HG02588 (cell line): ENCODE results near the gene FAM219A.
"Not testable (repeated sequence)": the region's sequence is repeated elsewhere in the genome, so short reads cannot be mapped to it uniquely, and the experiment has no call there.

Experiments used
- ATAC-seq: cut with Tn5 transposase; IDR thresholded peaks from one replicate; pipeline ENCODE4 v1.9.1; 2021; ENCODE audit warnings: mild to moderate bottlenecking, moderate library complexity; ENCODE audit not compliant: unreplicated experiment

FAM219A gene

DNA sequence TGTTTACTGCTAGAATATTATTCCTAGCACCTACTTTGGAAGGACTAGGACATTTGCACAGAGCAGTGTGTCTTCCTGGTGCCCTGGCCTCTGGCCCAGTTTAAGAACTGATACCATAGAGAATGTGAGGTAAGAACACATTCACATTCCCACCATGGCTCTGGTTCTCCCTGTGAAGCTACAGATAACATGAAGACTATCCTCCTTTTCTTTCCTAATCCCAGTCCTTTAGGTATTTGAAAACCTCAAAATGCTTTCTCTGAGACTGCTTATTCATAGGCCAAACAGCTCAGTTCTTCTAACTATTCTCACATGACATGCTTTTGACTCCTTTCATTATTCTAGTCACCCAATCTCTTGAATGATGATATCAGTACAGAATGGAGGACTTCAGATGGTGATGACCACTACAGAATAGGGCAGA, 11.9 kb downstream of the FAM219A start:
- no peak for ATAC-seq

- no peak for ATAC-seq
These were observed 14.4 kb downstream of the FAM219A start for GRCh38 chr9:34443976-34444375.

DNA sequence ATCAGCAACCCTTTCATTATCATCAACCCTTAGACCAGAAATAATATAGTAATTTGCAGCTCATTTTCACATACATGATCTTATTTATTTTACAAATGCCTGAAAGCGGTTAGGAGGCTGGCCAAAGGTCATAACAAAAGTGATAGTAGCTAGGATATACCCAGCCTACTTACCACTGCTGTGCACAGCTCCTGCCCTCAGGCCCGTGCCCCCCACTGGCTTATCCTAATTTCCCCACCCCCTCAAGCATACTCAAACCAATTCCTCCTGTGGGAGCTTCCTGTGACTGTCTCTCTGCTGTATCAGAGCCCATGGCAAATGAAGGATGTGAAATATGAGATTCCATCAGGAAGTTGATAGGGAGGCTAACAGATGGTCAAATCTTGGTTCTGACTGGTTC, 14.8 kb downstream of the FAM219A start:
- ATAC-seq = no peak

DNA sequence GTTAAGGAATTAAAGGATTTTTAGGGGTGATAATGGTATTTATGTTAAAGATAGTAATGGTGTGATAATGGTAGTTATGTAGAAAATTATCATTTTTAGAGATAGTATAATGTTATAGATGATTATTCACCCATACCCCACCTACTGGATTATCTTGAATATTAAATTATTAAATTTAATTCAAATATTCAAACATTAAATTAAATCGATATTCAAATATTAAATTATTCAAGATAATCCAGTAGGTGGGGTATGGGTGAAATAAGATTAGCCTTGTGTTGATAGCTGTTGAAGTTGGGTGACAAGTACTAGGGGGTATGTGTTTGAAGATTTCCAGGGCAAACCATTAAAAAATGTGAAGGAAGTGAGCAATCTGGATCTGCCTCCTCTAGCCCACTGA, 15.6 kb downstream of the FAM219A start:
- ATAC-seq = no peak

DNA sequence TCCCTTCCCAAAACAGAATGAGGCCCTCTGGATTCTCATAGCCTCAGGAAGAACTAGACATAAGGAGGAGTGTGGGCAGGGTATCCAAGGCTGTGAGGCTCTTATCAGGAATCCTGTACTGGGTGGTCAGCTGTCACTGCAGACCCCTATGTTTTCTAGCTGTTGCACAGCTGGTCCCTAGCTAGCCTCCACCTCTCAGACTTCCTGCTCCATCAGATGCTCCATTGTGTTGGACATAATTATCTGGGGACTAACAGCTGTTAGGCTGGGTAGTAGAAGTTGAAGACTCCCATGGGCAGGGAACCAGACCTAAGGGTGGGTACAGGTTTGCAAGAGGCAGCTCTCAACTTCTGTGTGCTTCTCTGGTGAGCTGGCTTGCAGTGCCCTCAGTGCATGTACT, 18.4 kb downstream of the FAM219A start:
- no peak for ATAC-seq

GRCh38 chr9:34438465-34438864, 19.9 kb downstream of the FAM219A start:
- ATAC-seq = not testable (repeated sequence)

GRCh38 chr9:34437926-34438307, 20.5 kb downstream of the FAM219A start:
- not testable (repeated sequence) for ATAC-seq

- no peak for ATAC-seq
These were observed 21.1 kb downstream of the FAM219A start for GRCh38 chr9:34437006-34437925.

DNA sequence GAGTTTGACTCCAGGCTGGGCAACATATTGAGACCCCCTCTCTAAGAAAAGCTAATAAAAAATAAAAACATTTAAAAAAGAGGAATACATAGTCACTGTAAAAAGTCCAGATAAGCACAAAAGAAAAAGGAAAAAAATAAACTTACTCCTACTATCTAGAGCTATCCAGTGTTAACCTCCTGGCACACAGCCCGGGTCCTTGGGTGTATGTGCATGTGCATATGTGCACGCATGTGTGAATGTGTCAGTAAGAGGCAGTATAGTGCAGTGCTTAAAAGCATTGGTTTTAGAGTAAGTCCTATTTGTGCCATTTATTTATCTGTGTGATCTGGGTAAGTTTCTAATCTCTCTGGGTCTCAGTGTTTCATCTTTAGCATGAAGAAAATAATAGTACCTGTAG, 26.7 kb downstream of the FAM219A start:
- ATAC-seq = no peak

GRCh38 chr9:34430843-34431437, 27.4 kb downstream of the FAM219A start:
- ATAC-seq = no peak

DNA sequence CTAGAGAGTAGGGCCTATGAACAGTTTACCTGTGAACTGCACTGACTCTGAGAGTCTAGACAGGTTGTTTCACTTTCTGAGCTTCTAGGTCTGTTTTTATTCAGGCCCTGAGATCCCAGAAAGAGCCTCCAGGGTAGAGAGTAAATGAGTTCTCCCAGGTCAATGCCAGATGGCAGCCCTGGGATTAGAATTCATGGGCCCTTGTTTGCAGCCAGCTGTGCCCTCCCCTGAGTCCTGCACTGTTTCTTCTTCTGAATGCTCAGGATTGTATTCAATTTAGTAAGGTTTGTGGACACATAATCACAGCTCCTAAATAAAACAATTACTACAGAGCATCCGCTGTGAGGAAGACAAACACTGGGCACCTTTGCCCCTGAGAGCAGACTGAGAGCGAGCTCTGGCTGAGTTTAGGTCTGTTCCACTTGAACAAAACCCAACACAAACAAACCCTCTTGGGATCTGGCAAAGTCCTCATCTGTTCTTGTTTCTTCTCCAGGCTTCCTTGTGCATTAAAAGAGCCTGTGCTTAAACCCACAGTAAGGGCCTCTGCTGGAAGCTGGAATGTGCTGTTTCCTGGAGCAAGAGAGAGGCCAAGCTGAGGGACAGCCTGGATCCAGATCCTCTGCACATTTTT, 29.9 kb downstream of the FAM219A start:
- ATAC-seq = no peak

DNA sequence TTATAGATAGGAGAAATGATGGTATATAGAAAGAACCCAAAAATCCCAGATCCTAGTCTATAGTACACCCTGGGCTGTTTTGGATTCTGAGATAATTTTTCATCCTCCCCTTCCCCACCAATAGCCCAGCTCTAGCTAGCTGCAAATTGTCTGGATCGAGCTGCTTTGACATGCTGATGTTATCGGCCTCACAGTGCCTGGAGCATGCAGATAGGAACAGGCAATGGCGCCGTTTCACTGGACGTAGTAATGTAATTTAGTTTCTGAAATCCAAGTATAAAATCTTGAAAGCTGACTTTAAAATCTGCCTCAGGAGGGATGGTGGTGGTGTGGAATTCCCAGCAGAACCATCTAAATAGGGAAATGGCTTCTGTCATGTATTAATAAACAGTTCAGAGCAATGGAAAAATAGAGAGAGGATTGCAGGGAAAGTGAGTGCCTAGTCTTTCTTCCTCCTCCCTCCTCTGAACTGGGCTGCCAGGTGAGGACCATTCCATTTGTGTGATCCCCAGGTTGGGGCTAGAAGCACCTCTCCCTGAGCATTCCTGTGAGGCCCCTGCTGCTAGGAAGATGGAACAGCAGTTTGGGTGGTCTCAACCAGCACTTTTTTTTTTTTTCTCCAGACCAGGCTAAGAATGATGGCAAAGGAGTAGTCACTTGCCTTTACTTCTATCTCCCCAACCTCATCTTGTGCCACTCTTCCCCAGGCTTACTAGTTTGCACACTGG, 31.9 kb downstream of the FAM219A start:
- ATAC-seq = no peak

DNA sequence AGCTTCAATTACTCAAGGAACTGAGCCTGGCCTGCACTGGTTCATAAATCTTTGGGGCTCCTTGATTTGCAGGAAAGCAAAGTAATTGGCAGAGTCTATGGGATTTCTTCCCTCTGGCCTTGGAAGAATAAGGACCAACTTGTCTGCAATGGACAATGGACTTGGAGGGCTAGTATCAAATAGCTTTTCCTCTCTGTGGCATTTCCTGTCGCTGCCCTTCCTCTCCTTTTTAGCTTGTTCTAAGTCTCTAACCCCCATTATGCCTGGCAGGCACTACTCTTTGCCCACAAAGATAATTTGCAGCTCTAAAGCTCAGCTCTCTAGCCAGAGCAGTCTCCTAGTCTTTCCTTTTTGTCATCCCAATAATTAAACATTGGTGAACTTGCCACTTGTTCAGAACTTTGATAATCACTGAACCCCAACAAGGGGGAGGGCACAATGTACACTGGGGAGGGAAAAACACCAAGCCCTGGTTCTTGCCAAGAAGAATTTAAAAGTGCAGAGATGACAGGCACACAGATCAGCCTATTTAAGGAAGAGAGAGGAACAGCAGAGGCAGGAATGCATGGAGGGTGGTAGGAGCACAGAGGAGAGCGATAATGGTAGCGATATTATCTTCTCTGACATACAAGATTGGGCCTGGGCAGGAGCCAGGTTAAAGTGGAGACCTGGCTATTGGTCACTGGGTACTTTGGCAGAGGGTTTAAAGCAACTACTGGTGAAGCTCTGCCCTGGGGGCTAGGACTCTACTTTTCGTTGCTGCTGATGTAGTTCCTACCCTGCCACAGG, 38.5 kb downstream of the FAM219A start:
- ATAC-seq = no peak

DNA sequence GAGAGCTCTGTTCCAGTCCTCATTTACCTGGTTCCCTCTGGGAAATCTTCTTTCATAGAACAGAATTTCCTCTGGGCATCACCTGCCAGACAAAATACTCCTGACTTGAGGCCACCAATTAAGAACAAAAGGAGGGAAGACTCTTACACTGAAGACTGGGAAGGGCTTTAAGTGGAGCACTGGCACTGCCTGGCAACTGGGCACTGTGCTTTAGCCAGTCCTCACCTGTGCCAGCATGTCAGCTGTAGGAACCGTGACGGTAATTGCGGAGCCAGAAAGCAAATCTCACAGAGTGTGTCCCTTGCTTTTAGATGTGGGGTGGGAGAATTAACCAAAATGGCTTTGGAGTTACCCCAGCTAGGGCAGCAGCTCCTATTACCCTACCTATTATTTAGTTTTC, 40.6 kb downstream of the FAM219A start:
- ATAC-seq = no peak

GRCh38 chr9:34413231-34413852, 45.0 kb downstream of the FAM219A start:
- ATAC-seq = no peak

DNA sequence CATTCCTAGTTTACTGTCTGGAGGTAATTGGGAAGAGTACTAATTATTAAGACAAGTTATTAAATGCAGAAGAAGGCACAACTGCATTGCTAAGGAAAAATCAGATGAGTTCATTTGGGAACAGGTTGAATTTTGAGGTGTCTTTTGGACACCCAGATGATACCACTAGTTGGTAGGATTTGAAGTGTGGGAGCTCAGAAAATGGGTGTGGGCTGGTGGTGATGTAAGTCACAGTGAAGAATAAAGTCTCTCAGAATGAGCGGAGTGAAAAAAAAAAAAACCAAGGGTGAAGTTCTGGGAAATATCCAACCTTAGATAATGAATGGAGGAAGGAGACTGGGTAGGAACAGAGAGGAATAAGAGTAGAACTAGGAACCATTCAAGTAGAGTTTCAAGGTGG, 46.0 kb downstream of the FAM219A start:
- no peak for ATAC-seq

DNA sequence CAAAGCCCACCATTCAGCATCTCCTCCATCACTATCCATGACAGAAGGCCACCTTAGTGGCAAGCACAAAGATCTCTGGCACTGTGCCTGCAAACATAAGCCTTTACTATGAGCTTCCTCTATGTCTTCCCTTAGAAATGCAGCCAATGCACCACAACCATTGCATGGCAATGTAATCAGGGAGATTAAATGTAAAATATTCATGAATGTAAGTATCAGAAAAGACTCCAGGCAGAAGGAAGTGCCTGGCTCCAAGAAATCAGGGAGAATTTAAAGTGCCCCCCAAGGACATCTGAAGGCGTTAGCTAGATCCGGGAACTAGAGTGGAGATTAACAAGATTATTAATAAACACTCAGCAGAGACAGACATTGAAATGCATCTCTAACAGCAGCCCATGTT, 49.2 kb downstream of the FAM219A start:
- no peak for ATAC-seq

GRCh38 chr9:34408173-34408572, 50.2 kb downstream of the FAM219A start:
- no peak for ATAC-seq

GRCh38 chr9:34406219-34406618, 52.2 kb downstream of the FAM219A start:
- no peak for ATAC-seq

DNA sequence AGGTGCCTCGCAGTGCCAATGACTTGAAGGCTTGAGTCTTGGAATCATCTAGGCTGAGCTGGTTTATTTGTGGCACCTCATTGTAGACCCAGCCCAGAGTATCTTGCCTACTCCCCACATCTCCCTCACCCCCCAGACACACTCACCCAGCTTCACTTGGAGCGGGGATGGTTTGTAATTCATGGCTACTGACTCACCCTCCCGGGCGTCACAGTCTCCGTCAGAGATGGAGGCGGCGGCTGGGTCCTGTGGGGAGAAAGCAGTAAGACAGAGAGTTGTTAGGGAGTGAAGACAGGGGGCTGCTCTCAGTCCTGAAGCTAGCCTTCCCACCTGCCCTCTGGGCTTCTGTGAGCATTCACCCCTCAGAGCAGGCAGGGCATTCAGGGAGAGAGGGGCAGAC, 52.7 kb downstream of the FAM219A start:
- ATAC-seq = no peak
